ENCODE data around the gene SDC1. TPM values are rescaled to one million over a fixed set of nuclear protein-coding genes. Genes with fewer than 3 reads are reported as not detected.
"Not testable (repeated sequence)": the region's sequence is repeated elsewhere in the genome, so short reads cannot be mapped to it uniquely, and the experiment has no call there.

Gene SDC1, protein sequence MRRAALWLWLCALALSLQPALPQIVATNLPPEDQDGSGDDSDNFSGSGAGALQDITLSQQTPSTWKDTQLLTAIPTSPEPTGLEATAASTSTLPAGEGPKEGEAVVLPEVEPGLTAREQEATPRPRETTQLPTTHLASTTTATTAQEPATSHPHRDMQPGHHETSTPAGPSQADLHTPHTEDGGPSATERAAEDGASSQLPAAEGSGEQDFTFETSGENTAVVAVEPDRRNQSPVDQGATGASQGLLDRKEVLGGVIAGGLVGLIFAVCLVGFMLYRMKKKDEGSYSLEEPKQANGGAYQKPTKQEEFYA
- 11.5 and 25.1 TPM in 2 replicates for total RNA-seq (2014; rRNA removed; shearing (Covaris generic); ENCODE audit: low replicate concordance)

DNA sequence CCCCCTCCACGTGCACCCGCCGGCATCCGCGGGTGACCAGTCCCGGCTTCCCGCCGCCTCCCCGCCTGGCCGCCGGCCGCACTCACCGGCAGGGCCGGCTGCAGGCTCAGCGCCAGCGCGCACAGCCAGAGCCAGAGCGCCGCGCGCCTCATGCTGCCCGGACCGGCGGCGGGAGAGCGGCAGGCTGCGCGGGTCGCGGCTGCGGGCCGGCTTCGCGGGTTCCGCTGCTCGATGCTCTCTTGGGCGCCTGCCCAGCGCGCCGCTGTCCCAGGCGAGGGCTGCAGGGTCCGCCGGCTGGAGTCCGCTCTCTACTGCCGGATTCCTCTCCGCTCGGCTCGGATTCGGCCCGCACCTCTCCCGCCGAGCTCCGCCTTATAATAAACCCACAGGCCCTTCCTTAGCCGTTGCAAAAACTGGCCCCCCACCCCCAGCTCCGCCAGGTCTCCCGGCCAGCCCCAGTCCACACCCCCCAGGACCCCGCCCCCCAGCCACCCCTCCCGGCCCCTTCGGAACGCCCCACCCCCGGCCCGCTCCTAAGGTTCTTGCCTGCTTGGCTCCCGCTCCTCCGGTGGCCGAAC lies at the start of gene SDC1:
SDC1 (minus strand) TSS at position 415 of the 578 bp plus-strand sequence; CDS start at position 152, 263 bp downstream.
- no peaks in the 10 kb centered on the region for H3K9me2 ChIP-seq (replicated peaks; ENCODE audit: insufficient read depth, low read length)
- DNase-seq, result peak; percentile 75
- peak within 1 kb of the TSS; percentile 70; the same call in 1 of the 2 replicates for H2AFZ ChIP-seq (ENCODE audit: low read length)
- no peaks in the 10 kb centered on the region for H3K36me3 ChIP-seq (ENCODE audit: insufficient read depth, low read length)
- H3K27ac ChIP-seq (ENCODE audit: low read length), result peak within 1 kb of the TSS; percentile 60
- H3K9me3 ChIP-seq (ENCODE audit: low read length), result no peaks in the 10 kb centered on the region
- no peaks in the 10 kb centered on the region for H4K20me1 ChIP-seq (ENCODE audit: insufficient read depth, low read depth, low read length)
- H3K9ac ChIP-seq (ENCODE audit: low read length), result peak within 1 kb of the TSS; percentile 79
- peaks cover 44% of the 10 kb centered on the region for H3K4me1 ChIP-seq (ENCODE audit: low read length)
- H3K4me3 ChIP-seq (ENCODE audit: low read length), result peak within 1 kb of the TSS; percentile 58
- H3K4me2 ChIP-seq (ENCODE audit: low read depth, low read length, poor library complexity, severe bottlenecking), result peak within 1 kb of the TSS; percentile 67
- H3K27me3 ChIP-seq (ENCODE audit: low read length), result no peaks in the 10 kb centered on the region
- H3K79me2 ChIP-seq (ENCODE audit: low read length), result peaks cover 32% of the 10 kb centered on the region

DNA sequence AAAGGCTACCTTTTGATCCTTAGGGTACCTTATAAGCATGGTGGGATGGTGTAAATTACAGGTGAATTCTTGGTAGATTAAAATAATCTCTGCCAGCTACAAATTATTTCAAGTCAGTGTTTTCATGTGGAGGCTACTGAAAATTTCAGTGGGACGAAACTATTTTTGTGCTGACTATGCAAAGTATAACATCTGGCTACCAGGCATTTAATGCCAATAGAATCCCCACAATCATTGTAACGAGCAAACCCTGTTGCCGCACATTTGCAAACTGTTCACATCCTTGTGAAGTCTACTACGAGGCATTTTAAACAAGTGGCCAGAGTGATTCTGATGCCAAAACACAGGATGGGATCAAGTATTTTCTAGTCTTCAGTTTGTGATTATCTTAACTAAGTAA lies 48.1 kb upstream of the SDC1 start:
- peaks cover 16% of the 10 kb centered on the region; the same call in 1 of the 2 replicates for H3K4me1 ChIP-seq (ENCODE audit: low read length)
- no peaks in the 10 kb centered on the region for H3K9me2 ChIP-seq (replicated peaks; ENCODE audit: insufficient read depth, low read length)
- H3K27ac ChIP-seq (ENCODE audit: low read length), result no peak overlapping the region
- H3K27me3 ChIP-seq (ENCODE audit: low read length), result no peaks in the 10 kb centered on the region
- peaks cover 72% of the 10 kb centered on the region for H3K79me2 ChIP-seq (ENCODE audit: low read length)
- no peak for DNase-seq
- H3K9ac ChIP-seq (ENCODE audit: low read length), result no peak overlapping the region
- H2AFZ ChIP-seq (ENCODE audit: low read length), result no peak overlapping the region
- peaks cover 53% of the 10 kb centered on the region; the same call in 1 of the 2 replicates for H3K36me3 ChIP-seq (ENCODE audit: insufficient read depth, low read length)
- no peaks in the 10 kb centered on the region for H4K20me1 ChIP-seq (ENCODE audit: insufficient read depth, low read depth, low read length)
- H3K9me3 ChIP-seq (ENCODE audit: low read length), result no peaks in the 10 kb centered on the region
- no peak overlapping the region for H3K4me3 ChIP-seq (ENCODE audit: low read length)
- H3K4me2 ChIP-seq (ENCODE audit: low read depth, low read length, poor library complexity, severe bottlenecking), result no peak overlapping the region

DNA sequence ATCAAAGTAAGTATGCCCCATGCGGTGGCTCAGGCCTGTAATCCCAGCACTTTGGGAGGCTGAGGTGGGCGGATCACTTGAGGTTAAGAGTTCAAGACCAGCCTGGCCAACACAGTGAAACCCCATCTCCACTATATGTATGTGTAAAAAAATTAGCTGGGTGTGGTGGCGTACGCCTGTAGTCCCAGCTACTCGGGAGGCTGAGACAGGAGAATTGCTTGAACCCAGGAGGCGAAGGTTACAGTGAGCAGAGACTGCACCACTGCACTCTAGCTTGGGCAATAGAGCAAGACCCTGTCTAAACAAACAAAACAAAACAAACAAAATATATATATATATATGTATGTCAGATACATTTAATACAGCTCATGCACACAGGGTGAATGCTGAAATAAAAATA lies 43.4 kb upstream of the SDC1 start:
- H3K9me2 ChIP-seq (replicated peaks; ENCODE audit: insufficient read depth, low read length); DNase-seq; H3K4me1 ChIP-seq (ENCODE audit: low read length); H3K4me2 ChIP-seq (ENCODE audit: low read depth, low read length, poor library complexity, severe bottlenecking); H4K20me1 ChIP-seq (ENCODE audit: insufficient read depth, low read depth, low read length); H3K27ac ChIP-seq (ENCODE audit: low read length); H3K4me3 ChIP-seq (ENCODE audit: low read length); H3K9me3 ChIP-seq (ENCODE audit: low read length); H3K9ac ChIP-seq (ENCODE audit: low read length); H2AFZ ChIP-seq (ENCODE audit: low read length); H3K27me3 ChIP-seq (ENCODE audit: low read length): not testable (repeated sequence)
- Histone ChIP-seq H3K36me3 (ENCODE audit: insufficient read depth, low read length) (peaks cover 43% of the 10 kb centered on the region; the same call in 1 of the 2 replicates), H3K79me2 (ENCODE audit: low read length) (peaks cover 52% of the 10 kb centered on the region)

- Histone ChIP-seq H3K36me3 (ENCODE audit: insufficient read depth, low read length) (peaks cover 50% of the 10 kb centered on the region; the same call in 1 of the 2 replicates), H4K20me1 (ENCODE audit: insufficient read depth, low read depth, low read length) (no peaks in the 10 kb centered on the region), H3K4me3 (ENCODE audit: low read length) (no peak overlapping the region), H2AFZ (ENCODE audit: low read length) (no peak overlapping the region), H3K4me1 (ENCODE audit: low read length) (no peaks in the 10 kb centered on the region), H3K9ac (ENCODE audit: low read length) (no peak overlapping the region), H3K27ac (ENCODE audit: low read length) (no peak overlapping the region), H3K9me3 (ENCODE audit: low read length) (no peaks in the 10 kb centered on the region), H3K4me2 (ENCODE audit: low read depth, low read length, poor library complexity, severe bottlenecking) (no peak overlapping the region), H3K27me3 (ENCODE audit: low read length) (no peaks in the 10 kb centered on the region), H3K79me2 (ENCODE audit: low read length) (peaks cover 48% of the 10 kb centered on the region), H3K9me2 (replicated peaks; ENCODE audit: insufficient read depth, low read length) (no peaks in the 10 kb centered on the region)
- DNase-seq, result no peak
Measured at GRCh38 chr2:20267529-20267928, 42.6 kb upstream of the SDC1 start.

- no peak for DNase-seq
- no peaks in the 10 kb centered on the region for H3K27me3 ChIP-seq (ENCODE audit: low read length)
- H3K4me1 ChIP-seq (ENCODE audit: low read length), result no peaks in the 10 kb centered on the region
- H3K36me3 ChIP-seq (ENCODE audit: insufficient read depth, low read length), result peaks cover 55% of the 10 kb centered on the region; the same call in 1 of the 2 replicates
- H3K27ac ChIP-seq (ENCODE audit: low read length), result no peak overlapping the region
- H3K79me2 ChIP-seq (ENCODE audit: low read length), result peaks cover 37% of the 10 kb centered on the region
- no peaks in the 10 kb centered on the region for H3K9me2 ChIP-seq (replicated peaks; ENCODE audit: insufficient read depth, low read length)
- no peak overlapping the region for H2AFZ ChIP-seq (ENCODE audit: low read length)
- no peaks in the 10 kb centered on the region for H4K20me1 ChIP-seq (ENCODE audit: insufficient read depth, low read depth, low read length)
- no peaks in the 10 kb centered on the region for H3K9me3 ChIP-seq (ENCODE audit: low read length)
- no peak overlapping the region for H3K9ac ChIP-seq (ENCODE audit: low read length)
- H3K4me3 ChIP-seq (ENCODE audit: low read length), result no peak overlapping the region
- no peak overlapping the region for H3K4me2 ChIP-seq (ENCODE audit: low read depth, low read length, poor library complexity, severe bottlenecking)
Measured at GRCh38 chr2:20264629-20265028, 39.7 kb upstream of the SDC1 start.

- Histone ChIP-seq H3K36me3 (ENCODE audit: insufficient read depth, low read length) (peaks cover 78% of the 10 kb centered on the region), H3K9me2 (replicated peaks; ENCODE audit: insufficient read depth, low read length) (no peaks in the 10 kb centered on the region), H3K4me3 (ENCODE audit: low read length) (no peak overlapping the region), H2AFZ (ENCODE audit: low read length) (no peak overlapping the region), H3K27me3 (ENCODE audit: low read length) (no peaks in the 10 kb centered on the region), H4K20me1 (ENCODE audit: insufficient read depth, low read depth, low read length) (no peaks in the 10 kb centered on the region), H3K9me3 (ENCODE audit: low read length) (no peaks in the 10 kb centered on the region), H3K4me2 (ENCODE audit: low read depth, low read length, poor library complexity, severe bottlenecking) (no peak overlapping the region), H3K4me1 (ENCODE audit: low read length) (no peaks in the 10 kb centered on the region), H3K27ac (ENCODE audit: low read length) (no peak overlapping the region), H3K79me2 (ENCODE audit: low read length) (0 out of 2 replicates have a peak, but pooled peaks cover 10% of the 10 kb centered on the region), H3K9ac (ENCODE audit: low read length) (no peak overlapping the region)
- no peak for DNase-seq
Measured at GRCh38 chr2:20257411-20257810, 32.5 kb upstream of the SDC1 start.

GRCh38 chr2:20254731-20255130 lies 29.8 kb upstream of the SDC1 start:
- H3K9me2 ChIP-seq (replicated peaks; ENCODE audit: insufficient read depth, low read length), result no peaks in the 10 kb centered on the region
- H3K27ac ChIP-seq (ENCODE audit: low read length), result no peak overlapping the region
- H3K9ac ChIP-seq (ENCODE audit: low read length), result no peak overlapping the region
- H3K9me3 ChIP-seq (ENCODE audit: low read length), result no peaks in the 10 kb centered on the region
- no peak for DNase-seq
- no peak overlapping the region for H3K4me2 ChIP-seq (ENCODE audit: low read depth, low read length, poor library complexity, severe bottlenecking)
- H3K27me3 ChIP-seq (ENCODE audit: low read length), result no peaks in the 10 kb centered on the region
- H3K79me2 ChIP-seq (ENCODE audit: low read length), result no peaks in the 10 kb centered on the region
- no peak overlapping the region for H3K4me3 ChIP-seq (ENCODE audit: low read length)
- no peaks in the 10 kb centered on the region for H3K4me1 ChIP-seq (ENCODE audit: low read length)
- H3K36me3 ChIP-seq (ENCODE audit: insufficient read depth, low read length), result peaks cover 84% of the 10 kb centered on the region
- no peaks in the 10 kb centered on the region for H4K20me1 ChIP-seq (ENCODE audit: insufficient read depth, low read depth, low read length)
- H2AFZ ChIP-seq (ENCODE audit: low read length), result no peak overlapping the region

GRCh38 chr2:20250436-20250835 lies 25.5 kb upstream of the SDC1 start:
- H3K4me3 ChIP-seq (ENCODE audit: low read length), result no peak overlapping the region
- no peak for DNase-seq
- no peaks in the 10 kb centered on the region for H3K9me2 ChIP-seq (replicated peaks; ENCODE audit: insufficient read depth, low read length)
- no peak overlapping the region for H3K27ac ChIP-seq (ENCODE audit: low read length)
- H3K9ac ChIP-seq (ENCODE audit: low read length), result no peak overlapping the region
- H4K20me1 ChIP-seq (ENCODE audit: insufficient read depth, low read depth, low read length), result no peaks in the 10 kb centered on the region
- no peak overlapping the region for H2AFZ ChIP-seq (ENCODE audit: low read length)
- no peaks in the 10 kb centered on the region for H3K9me3 ChIP-seq (ENCODE audit: low read length)
- H3K4me1 ChIP-seq (ENCODE audit: low read length), result no peaks in the 10 kb centered on the region
- no peaks in the 10 kb centered on the region for H3K79me2 ChIP-seq (ENCODE audit: low read length)
- H3K4me2 ChIP-seq (ENCODE audit: low read depth, low read length, poor library complexity, severe bottlenecking), result no peak overlapping the region
- H3K36me3 ChIP-seq (ENCODE audit: insufficient read depth, low read length), result peaks cover 74% of the 10 kb centered on the region
- H3K27me3 ChIP-seq (ENCODE audit: low read length), result no peaks in the 10 kb centered on the region

Data from Karpas-422 (cell line).